ENCODE results near the gene CAPN11. TPM values are rescaled to one million over a fixed set of nuclear protein-coding genes. Genes with fewer than 3 reads are reported as not detected.

CAPN11 gene
- total and polyA plus RNA-seq, 2 of the 4 experiments (the other 2 are of a cell fraction), result not detected

DNA sequence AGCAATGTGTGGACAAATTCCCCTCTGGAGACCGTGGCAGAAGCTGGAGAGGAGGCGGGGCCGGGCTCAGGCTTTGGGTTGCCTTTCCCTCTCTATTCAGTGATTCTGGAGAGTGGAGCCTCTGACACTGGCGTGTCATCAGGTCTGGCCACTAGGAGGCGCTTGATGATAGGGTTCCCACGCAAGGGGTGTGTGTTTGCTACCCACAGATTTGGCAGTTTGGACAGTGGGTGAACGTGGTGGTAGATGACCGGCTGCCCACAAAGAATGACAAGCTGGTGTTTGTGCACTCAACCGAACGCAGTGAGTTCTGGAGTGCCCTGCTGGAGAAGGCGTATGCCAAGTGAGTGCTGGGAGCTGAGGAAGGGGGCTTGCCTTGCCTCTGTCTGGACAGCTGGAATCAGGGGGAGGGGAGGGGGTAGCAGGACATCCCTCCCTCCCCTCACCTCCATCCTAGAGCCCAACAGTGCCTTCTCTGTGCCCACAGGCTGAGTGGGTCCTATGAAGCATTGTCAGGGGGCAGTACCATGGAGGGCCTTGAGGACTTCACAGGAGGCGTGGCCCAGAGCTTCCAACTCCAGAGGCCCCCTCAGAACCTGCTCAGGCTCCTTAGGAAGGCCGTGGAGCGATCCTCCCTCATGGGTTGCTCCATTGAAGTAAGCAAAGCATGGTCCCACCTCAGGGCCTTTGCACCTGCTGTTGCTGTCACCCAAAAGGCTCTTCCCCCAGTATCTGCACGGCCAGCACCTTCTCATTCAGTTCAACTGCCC is 14.3 kb downstream of the CAPN11 start (continued):
- no peak for TF ChIP-seq FOS (IDR thresholded peaks at IDR 0.05; ENCODE audit: low read depth, low read length)
- TF ChIP-seq POLR2A (IDR thresholded peaks at IDR 0.05; ENCODE audit: low read depth, low read length), result no peak
- no peak for TF ChIP-seq RCOR1 (IDR thresholded peaks at IDR 0.05; ENCODE audit: insufficient replicate concordance, low read length)

DNA sequence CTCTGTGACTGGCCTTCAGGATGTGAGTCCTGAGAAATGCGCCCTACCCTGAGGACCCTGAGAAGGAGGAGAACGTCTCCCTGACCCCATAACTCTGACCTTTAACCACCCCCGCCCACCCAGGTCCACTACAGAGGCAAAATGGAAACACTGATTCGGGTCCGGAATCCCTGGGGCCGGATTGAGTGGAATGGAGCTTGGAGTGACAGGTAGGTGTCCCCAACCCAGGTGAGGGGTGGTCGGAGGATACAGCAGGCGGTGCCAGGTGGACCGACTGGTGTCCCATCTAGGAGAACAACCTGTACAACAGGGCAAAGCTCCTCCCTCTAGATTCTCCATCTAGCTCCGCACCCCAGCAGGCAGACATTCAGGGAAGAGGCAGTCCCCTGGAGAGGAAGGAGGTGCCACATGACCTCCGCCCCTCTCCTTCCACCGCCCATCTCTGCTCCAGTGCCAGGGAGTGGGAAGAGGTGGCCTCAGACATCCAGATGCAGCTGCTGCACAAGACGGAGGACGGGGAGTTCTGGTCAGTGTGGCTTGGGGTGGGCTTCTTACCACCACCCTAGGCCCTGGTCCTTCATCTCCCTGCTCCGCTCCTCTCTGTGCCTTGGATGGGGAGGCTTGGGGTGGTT is 17.6 kb downstream of the CAPN11 start:
- intact Hi-C loops (cut with micrococcal nuclease), result no loop called here
- H3K9me3 ChIP-seq (ENCODE audit: control insufficient read depth, insufficient read depth, low read length), result no peaks in the 10 kb centered on the region
- dilution Hi-C loops (cut with HindIII; ENCODE audit: low sequenced_read_pairs, unreplicated experiment), result no loop called here
- H3K27me3 ChIP-seq (ENCODE audit: control insufficient read depth, insufficient read depth, low read length), result peaks cover 2% of the 10 kb centered on the region; the same call in 1 of the 2 replicates
- H4K5ac ChIP-seq (ENCODE audit: low read depth, low read length), result no peak overlapping the region
- ChIA-PET CTCF (no interaction called here), POLR2A (ENCODE audit: unreplicated experiment) (no interaction called here)
- no peak overlapping the region for H2BK120ac ChIP-seq (ENCODE audit: low read depth, low read length)
- no CpG with 5 or more reads among the region's 15 CpGs for WGBS, 2 experiments (ENCODE audit: extremely low coverage in 2 of 2, insufficient read length in 1 of 2)
- H3K79me1 ChIP-seq (ENCODE audit: low read depth in 1 of 2, low read length in 2 of 2), result no peaks in the 10 kb centered on the region
- H3K4ac ChIP-seq (ENCODE audit: low read depth, low read length), result no peak overlapping the region
- H3K14ac ChIP-seq (replicated peaks; ENCODE audit: low read depth, low read length), result no peak overlapping the region
- BruUV-seq (replicated peaks), result no TSS peak
- H3K4me1 ChIP-seq (ENCODE audit: control insufficient read depth, insufficient read depth, low read length), result 0 out of 2 replicates have a peak, but pooled peaks cover 2% of the 10 kb centered on the region
- no peak overlapping the region for H2BK5ac ChIP-seq (ENCODE audit: low read depth, low read length, poor library complexity, severe bottlenecking)
- peak overlapping the region; percentile 33 for H2AK5ac ChIP-seq (ENCODE audit: low read depth, low read length)
- H2AFZ ChIP-seq (replicated peaks; ENCODE audit: low read length, poor library complexity), result no peak overlapping the region
- H3K56ac ChIP-seq (ENCODE audit: extremely low read depth, insufficient read depth, low read length), result no peak overlapping the region
- no peaks in the 10 kb centered on the region for H3K36me3 ChIP-seq (ENCODE audit: control insufficient read depth, insufficient read depth, low read length)
- no peak overlapping the region for H3K4me3 ChIP-seq (ENCODE audit: insufficient read depth, low read depth, low read length)
- H3K4me2 ChIP-seq (ENCODE audit: low read depth, low read length), result no peak overlapping the region
- DNase-seq (no peak), ATAC-seq (ENCODE audit: low read depth) (no peak)
- peak overlapping the region; percentile 5 for H2AK9ac ChIP-seq (replicated peaks; ENCODE audit: low read depth, low read length, poor library complexity)
- peaks cover 9% of the 10 kb centered on the region; the same call in 1 of the 2 replicates for H3K9me1 ChIP-seq (ENCODE audit: insufficient read depth, low read length)
- no peak overlapping the region for H3K23ac ChIP-seq (ENCODE audit: low read depth, low read length)
- H3K27ac ChIP-seq (ENCODE audit: insufficient read depth, low read length), result no peak overlapping the region
- no peak overlapping the region for H3K9ac ChIP-seq (ENCODE audit: low read depth, low read length)
- H3K18ac ChIP-seq (ENCODE audit: low read depth, low read length), result no peak overlapping the region
- H4K20me1 ChIP-seq (ENCODE audit: insufficient read depth, low read length), result no peaks in the 10 kb centered on the region; the same call in 1 of the 2 replicates
- in situ Hi-C loops (cut with MboI; ENCODE audit: low sequenced_read_pairs), result no loop called here
- H4K91ac ChIP-seq (ENCODE audit: insufficient read depth, low read depth, low read length), result no peak overlapping the region
- H2BK15ac ChIP-seq (ENCODE audit: low read depth, low read length), result no peak overlapping the region
- no peak overlapping the region for H2BK20ac ChIP-seq (ENCODE audit: low read depth, low read length)
- no peak overlapping the region for H4K8ac ChIP-seq (ENCODE audit: low read depth in 2 of 2, low read length in 2 of 2)
- no peak for TF ChIP-seq RCOR1 (IDR thresholded peaks at IDR 0.05; ENCODE audit: insufficient replicate concordance, low read length)
- no peak for TF ChIP-seq RFX5 (IDR thresholded peaks at IDR 0.05; ENCODE audit: low read depth, low read length)
- no peak for TF ChIP-seq NFE2L2 (IDR thresholded peaks at IDR 0.05; ENCODE audit: low read depth, low read length)
- no peak for TF ChIP-seq RAD21 (IDR thresholded peaks at IDR 0.05; ENCODE audit: low read length)
- TF ChIP-seq CHD1 (IDR thresholded peaks at IDR 0.05; ENCODE audit: low read depth, low read length), result no peak
- no peak for TF ChIP-seq CEBPB (IDR thresholded peaks at IDR 0.05; ENCODE audit: low read depth, low read length)
- no peak for TF ChIP-seq FOS (IDR thresholded peaks at IDR 0.05; ENCODE audit: low read depth, low read length)
- no peak for TF ChIP-seq ELK1 (IDR thresholded peaks at IDR 0.05; ENCODE audit: borderline replicate concordance, low read depth, low read length)
- TF ChIP-seq MXI1 (IDR thresholded peaks at IDR 0.05; ENCODE audit: borderline replicate concordance, low read depth, low read length), result no peak
- TF ChIP-seq MAFK (IDR thresholded peaks at IDR 0.05; ENCODE audit: low read depth, low read length), result no peak
- no peak for TF ChIP-seq SMC3 (IDR thresholded peaks at IDR 0.05; ENCODE audit: low read depth, low read length)
- TF ChIP-seq, protein P1, sequence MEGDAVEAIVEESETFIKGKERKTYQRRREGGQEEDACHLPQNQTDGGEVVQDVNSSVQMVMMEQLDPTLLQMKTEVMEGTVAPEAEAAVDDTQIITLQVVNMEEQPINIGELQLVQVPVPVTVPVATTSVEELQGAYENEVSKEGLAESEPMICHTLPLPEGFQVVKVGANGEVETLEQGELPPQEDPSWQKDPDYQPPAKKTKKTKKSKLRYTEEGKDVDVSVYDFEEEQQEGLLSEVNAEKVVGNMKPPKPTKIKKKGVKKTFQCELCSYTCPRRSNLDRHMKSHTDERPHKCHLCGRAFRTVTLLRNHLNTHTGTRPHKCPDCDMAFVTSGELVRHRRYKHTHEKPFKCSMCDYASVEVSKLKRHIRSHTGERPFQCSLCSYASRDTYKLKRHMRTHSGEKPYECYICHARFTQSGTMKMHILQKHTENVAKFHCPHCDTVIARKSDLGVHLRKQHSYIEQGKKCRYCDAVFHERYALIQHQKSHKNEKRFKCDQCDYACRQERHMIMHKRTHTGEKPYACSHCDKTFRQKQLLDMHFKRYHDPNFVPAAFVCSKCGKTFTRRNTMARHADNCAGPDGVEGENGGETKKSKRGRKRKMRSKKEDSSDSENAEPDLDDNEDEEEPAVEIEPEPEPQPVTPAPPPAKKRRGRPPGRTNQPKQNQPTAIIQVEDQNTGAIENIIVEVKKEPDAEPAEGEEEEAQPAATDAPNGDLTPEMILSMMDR (conservative IDR thresholded peaks at IDR 0.05; ENCODE audit: low read depth, low read length), result no peak
- no peak for TF ChIP-seq BHLHE40 (IDR thresholded peaks at IDR 0.05; ENCODE audit: low read depth, low read length)
